ENCODE measurements around the gene DRC1.

GRCh38 chr2:26480566-26481423 is 79.1 kb downstream of the DRC1 start:
- TF ChIP-seq CTCF (IDR thresholded peaks at IDR 0.05) (no peak), EZH2phosphoT487 (IDR thresholded peaks at IDR 0.05; ENCODE audit: borderline replicate concordance, low read depth) (no peak), POLR2AphosphoS5 (IDR thresholded peaks at IDR 0.05; ENCODE audit: low read depth, low read length) (no peak), REST (IDR thresholded peaks at IDR 0.05; ENCODE audit: low read depth, low read length) (no peak), RXRA (IDR thresholded peaks at IDR 0.05; ENCODE audit: borderline replicate concordance, low read depth) (no peak), RCOR1 (IDR thresholded peaks at IDR 0.05; ENCODE audit: low read length) (no peak), NRF1 (IDR thresholded peaks at IDR 0.05; ENCODE audit: low read depth, low read length) (no peak), CHD2 (IDR thresholded peaks at IDR 0.05; ENCODE audit: low read length, partially characterized antibody) (no peak), GABPA (IDR thresholded peaks at IDR 0.05; ENCODE audit: low read depth) (no peak), FOXM1 (IDR thresholded peaks at IDR 0.05; ENCODE audit: low read depth) (no peak), TAF1 (IDR thresholded peaks at IDR 0.05; ENCODE audit: borderline replicate concordance, low read depth, low read length) (no peak)

Data from SK-N-SH (cell line).